ENCODE measurements around the gene SCAMP2. TPM values are rescaled to one million over a fixed set of nuclear protein-coding genes. Genes with fewer than 3 reads are reported as not detected.

Gene SCAMP2
- total RNA-seq, 4 donors from 2014 or later: 154 to 234 (median 193) TPM

GRCh38 chr15:74869372-74869725 lies 3.8 kb downstream of the SCAMP2 start:
- Histone ChIP-seq H3K27me3 (no peaks in the 10 kb centered on the region), H3K9me3 (no peaks in the 10 kb centered on the region), H3K4me1 (peaks cover 57 to 88% (median 81%) of the 10 kb centered on the region in 4 donors), H3K27ac (peak overlapping the region; percentile 91 to 96 (median 94)), H3K4me3 (peak overlapping the region in 1 of 4 donors; percentile 82), H3K36me3 (no peaks in the 10 kb centered on the region)
- in situ Hi-C loops (cut with MboI; ENCODE audit: low pct_ligation_motif_present in 1 of 4, low pct_unique_long_range_greater_than_20kb in 1 of 4, low sequenced_read_pairs in 3 of 4): no loop called here
- DNase-seq: no peak
- TF ChIP-seq EP300 (IDR thresholded peaks at IDR 0.05; ENCODE audit: low read depth): no peak
- TF ChIP-seq, protein P1, sequence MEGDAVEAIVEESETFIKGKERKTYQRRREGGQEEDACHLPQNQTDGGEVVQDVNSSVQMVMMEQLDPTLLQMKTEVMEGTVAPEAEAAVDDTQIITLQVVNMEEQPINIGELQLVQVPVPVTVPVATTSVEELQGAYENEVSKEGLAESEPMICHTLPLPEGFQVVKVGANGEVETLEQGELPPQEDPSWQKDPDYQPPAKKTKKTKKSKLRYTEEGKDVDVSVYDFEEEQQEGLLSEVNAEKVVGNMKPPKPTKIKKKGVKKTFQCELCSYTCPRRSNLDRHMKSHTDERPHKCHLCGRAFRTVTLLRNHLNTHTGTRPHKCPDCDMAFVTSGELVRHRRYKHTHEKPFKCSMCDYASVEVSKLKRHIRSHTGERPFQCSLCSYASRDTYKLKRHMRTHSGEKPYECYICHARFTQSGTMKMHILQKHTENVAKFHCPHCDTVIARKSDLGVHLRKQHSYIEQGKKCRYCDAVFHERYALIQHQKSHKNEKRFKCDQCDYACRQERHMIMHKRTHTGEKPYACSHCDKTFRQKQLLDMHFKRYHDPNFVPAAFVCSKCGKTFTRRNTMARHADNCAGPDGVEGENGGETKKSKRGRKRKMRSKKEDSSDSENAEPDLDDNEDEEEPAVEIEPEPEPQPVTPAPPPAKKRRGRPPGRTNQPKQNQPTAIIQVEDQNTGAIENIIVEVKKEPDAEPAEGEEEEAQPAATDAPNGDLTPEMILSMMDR (IDR thresholded peaks at IDR 0.05): no peak
- intact Hi-C loops (cut with DNase I; ENCODE audit: low total_unique reads): no loop called here

DNA sequence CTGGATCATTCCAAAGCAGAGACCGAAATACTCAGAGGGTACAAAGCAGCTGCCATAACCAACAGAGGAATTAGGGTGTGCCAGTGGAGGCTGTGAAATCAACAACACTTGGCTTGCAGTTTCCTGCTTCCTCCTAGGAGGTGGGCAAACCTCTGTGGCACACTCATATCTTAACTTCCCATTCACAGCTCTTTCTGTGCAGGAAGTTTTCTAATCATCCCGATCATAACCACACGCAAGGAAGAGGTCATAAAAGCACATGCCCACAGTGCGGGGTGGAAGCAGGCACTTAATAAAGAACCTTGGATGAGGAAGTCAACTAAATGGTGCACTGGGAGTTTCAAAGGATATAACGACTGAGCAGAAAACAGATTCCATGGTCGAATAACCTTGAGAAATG lies 5.1 kb downstream of the SCAMP2 start:
- Histone ChIP-seq H3K4me1 (peaks cover 57 to 93% (median 90%) of the 10 kb centered on the region in 4 donors), H3K27me3 (no peaks in the 10 kb centered on the region), H3K9me3 (no peaks in the 10 kb centered on the region), H3K36me3 (no peaks in the 10 kb centered on the region), H3K27ac (peak overlapping the region; percentile 91 to 96 (median 94)), H3K4me3 (no peak overlapping the region)
- intact Hi-C loops (cut with DNase I; ENCODE audit: low total_unique reads) (no loop called here), in situ Hi-C loops (cut with MboI; ENCODE audit: low pct_ligation_motif_present in 1 of 4, low pct_unique_long_range_greater_than_20kb in 1 of 4, low sequenced_read_pairs in 3 of 4) (no loop called here)
- peak; percentile 58 for DNase-seq
- TF ChIP-seq EP300 (IDR thresholded peaks at IDR 0.05; ENCODE audit: low read depth): no peak
- TF ChIP-seq, protein P1 (IDR thresholded peaks at IDR 0.05): no peak
- peak; percentile 18 for TF ChIP-seq POLR2A (IDR thresholded peaks at IDR 0.05)
- peak in 2 of 3 donors; percentile 48 to 68 for TF ChIP-seq POLR2AphosphoS5 (IDR thresholded peaks at IDR 0.05)
- WGBS, 2 donors (ENCODE audit: low coverage in 1 of 2): 10 to 23% methylated on average over 2 to 6 of the region's 6 CpGs

DNA sequence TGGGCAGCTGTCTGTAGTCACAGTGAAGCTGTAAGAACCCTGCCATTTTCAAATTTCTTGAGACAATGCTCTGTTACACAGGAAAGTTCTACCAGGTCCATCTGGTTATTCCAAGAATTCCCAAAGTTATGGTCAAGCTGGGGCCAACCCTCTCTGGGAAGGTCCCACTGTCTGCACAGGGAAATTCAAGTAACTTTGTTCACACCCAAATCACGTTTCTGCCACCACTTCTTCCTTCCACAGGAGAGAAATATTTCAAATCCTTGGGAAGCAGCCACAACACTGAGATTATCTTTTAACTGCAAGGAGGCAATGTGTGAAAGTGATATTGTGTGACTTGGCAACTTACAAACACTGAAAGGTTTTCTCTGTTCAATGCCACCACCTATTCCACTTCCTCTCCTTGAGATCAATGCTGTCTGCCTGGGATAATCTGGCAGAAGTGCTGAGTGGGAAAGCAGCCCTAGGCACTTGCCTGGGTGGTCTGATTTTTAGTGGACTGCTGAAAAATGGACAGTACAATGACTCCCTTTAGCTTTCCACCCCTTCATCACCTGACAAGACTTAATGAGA lies 5.6 kb downstream of the SCAMP2 start:
- no peaks in the 10 kb centered on the region for H3K27me3 ChIP-seq
- DNase-seq: no peak
- WGBS, 2 donors (ENCODE audit: low coverage in 1 of 2): 0 to 42% methylated on average over 1 of the region's 1 CpG
- in situ Hi-C loops (cut with MboI; ENCODE audit: low pct_ligation_motif_present in 1 of 4, low pct_unique_long_range_greater_than_20kb in 1 of 4, low sequenced_read_pairs in 3 of 4) (no loop called here), intact Hi-C loops (cut with DNase I; ENCODE audit: low total_unique reads) (no loop called here)
- peaks cover 57 to 93% (median 90%) of the 10 kb centered on the region in 4 donors for H3K4me1 ChIP-seq
- peak overlapping the region; percentile 91 to 96 (median 94) for H3K27ac ChIP-seq
- H3K4me3 ChIP-seq: no peak overlapping the region
- TF ChIP-seq POLR2A (IDR thresholded peaks at IDR 0.05) (no peak), EP300 (IDR thresholded peaks at IDR 0.05; ENCODE audit: low read depth) (no peak), POLR2AphosphoS5 (IDR thresholded peaks at IDR 0.05) (no peak)
- TF ChIP-seq, protein P1 (IDR thresholded peaks at IDR 0.05): no peak
- H3K9me3 ChIP-seq: no peaks in the 10 kb centered on the region
- H3K36me3 ChIP-seq: no peaks in the 10 kb centered on the region

GRCh38 chr15:74866090-74866489 lies 7.1 kb downstream of the SCAMP2 start:
- intact Hi-C loops (cut with DNase I; ENCODE audit: low total_unique reads) (no loop called here), in situ Hi-C loops (cut with MboI; ENCODE audit: low pct_ligation_motif_present in 1 of 4, low pct_unique_long_range_greater_than_20kb in 1 of 4, low sequenced_read_pairs in 3 of 4) (no loop called here)
- Histone ChIP-seq H3K9me3 (no peaks in the 10 kb centered on the region), H3K4me1 (peaks cover 46 to 79% (median 77%) of the 10 kb centered on the region in 4 donors), H3K36me3 (no peaks in the 10 kb centered on the region), H3K27me3 (no peaks in the 10 kb centered on the region), H3K27ac (peak overlapping the region; percentile 91 to 96 (median 94)), H3K4me3 (no peak overlapping the region)
- no peak for TF ChIP-seq EP300 (IDR thresholded peaks at IDR 0.05; ENCODE audit: low read depth)
- TF ChIP-seq POLR2A (IDR thresholded peaks at IDR 0.05): no peak
- TF ChIP-seq POLR2AphosphoS5 (IDR thresholded peaks at IDR 0.05): no peak
- TF ChIP-seq, protein P1 (IDR thresholded peaks at IDR 0.05): no peak
- DNase-seq: no peak
- WGBS, 2 donors (ENCODE audit: low coverage in 1 of 2): 48% methylated on average over 6 of the region's 6 CpGs; no CpG with 5 or more reads in 1 of the 2 donors
